SK-N-SH (cell line): ENCODE data around the gene FGF4. TPM values are rescaled to one million over a fixed set of nuclear protein-coding genes. Genes with fewer than 3 reads are reported as not detected.

Source experiments
- CTCF ChIA-PET: fragments of 300-600, 350-600 bp; formaldehyde crosslinking; extraction: SDS; loops from one replicate; lab custom pipeline; 2021; lab: Yijun Ruan, JAX
- POLR2A ChIA-PET: fragments of 350-600 bp; sonication (Branson Sonifier 250); formaldehyde crosslinking; extraction: SDS; loops from one replicate; lab custom pipeline; 2020; ENCODE audit warnings: antibody characterized with exemption, inconsistent platforms; lab: Yijun Ruan, JAX
- DNase-seq: peaks from one replicate; pipeline ENCODE4 v3.0.0; 2012
- H2AFZ ChIP-seq: fragments of 200-600 bp; sonication (generic); 2 replicates; pipeline ENCODE4 v1.8.1; 2016; ENCODE audit warnings: antibody characterized with exemption, mild to moderate bottlenecking, low read depth
- H3F3A ChIP-seq: fragments of 200-600 bp; sonication (generic); replicated peaks from 2 replicates; pipeline ENCODE3; 2016; ENCODE audit warnings: antibody characterized with exemption, mild to moderate bottlenecking; ENCODE audit not compliant: insufficient read depth
- H3K27ac ChIP-seq, 2 experiments: fragments of 200-500 bp in 1 of 2; fragments of 200-600 bp in 1 of 2; sonication (Bioruptor generic) in 1 of 2; sonication (generic), shearing (Covaris generic) in 1 of 2; 2 replicates each; pipeline versions ENCODE4 v1.5.1 to v1.6.1; 2014 to 2016; ENCODE audit warnings: low read depth in 2 of 2, inconsistent platforms in 1 of 2, low read length in 1 of 2, mild to moderate bottlenecking in 1 of 2, mixed read lengths in 1 of 2
- H3K27me3 ChIP-seq: fragments of 200-600 bp; sonication (generic), shearing (Covaris generic); 2 replicates; pipeline ENCODE4 v1.6.1; 2016; ENCODE audit warnings: mixed run types; ENCODE audit not compliant: insufficient read depth
- H3K36me3 ChIP-seq, 2 experiments: fragments of 200-500 bp in 1 of 2; fragments of 200-600 bp in 1 of 2; sonication (Bioruptor generic) in 1 of 2; sonication (generic) in 1 of 2; replicated peaks in 1 of 2; 2 replicates each; pipeline versions ENCODE3 to v1.5.1; 2014 to 2016; ENCODE audit warnings: low read length in 1 of 2, mild to moderate bottlenecking in 1 of 2; ENCODE audit not compliant: insufficient read depth in 2 of 2, control insufficient read depth in 1 of 2
- H3K4me1 ChIP-seq, 2 experiments: fragments of 200-500 bp in 1 of 2; fragments of 200-600 bp in 1 of 2; sonication (Bioruptor generic) in 1 of 2; sonication (generic), shearing (Covaris generic) in 1 of 2; 2 replicates each; pipeline versions ENCODE4 v1.5.1 to v1.6.1; 2014 to 2016; ENCODE audit warnings: low read depth in 1 of 2, low read length in 1 of 2, mixed run types in 1 of 2; ENCODE audit not compliant: insufficient read depth in 2 of 2, control insufficient read depth in 1 of 2
- H3K4me2 ChIP-seq: fragments of 200-600 bp; sonication (generic), shearing (Covaris generic); 2 replicates; pipeline ENCODE4 v1.6.1; 2017; ENCODE audit warnings: mixed run types
- H3K4me3 ChIP-seq, 2 experiments: fragments of 200-500 bp in 1 of 2; fragments of 200-600 bp in 1 of 2; sonication (Bioruptor generic) in 1 of 2; sonication (generic), shearing (Covaris generic) in 1 of 2; 2 replicates each; pipeline versions ENCODE4 v1.5.1 to v1.8.1; 2014 to 2016; ENCODE audit warnings: low read depth in 2 of 2, inconsistent platforms in 1 of 2, low read length in 1 of 2, mild to moderate bottlenecking in 1 of 2, mixed read lengths in 1 of 2, moderate library complexity in 1 of 2
- H3K79me2 ChIP-seq: fragments of 200-600 bp; sonication (generic); 2 replicates; pipeline ENCODE4 v1.8.1; 2017; ENCODE audit warnings: mild to moderate bottlenecking; ENCODE audit not compliant: insufficient read depth
- H3K9ac ChIP-seq: fragments of 200-600 bp; sonication (generic); 2 replicates; pipeline ENCODE4 v1.6.1; 2017; ENCODE audit warnings: mixed run types
- H3K9me2 ChIP-seq: fragments of 200-600 bp; sonication (generic); 2 replicates; pipeline ENCODE4 v1.6.1; 2017; ENCODE audit warnings: mixed run types
- H3K9me3 ChIP-seq: fragments of 200-600 bp; sonication (generic); 2 replicates; pipeline ENCODE4 v1.6.1; 2017; ENCODE audit warnings: mixed run types, mild to moderate bottlenecking, moderate library complexity
- H4K20me1 ChIP-seq: fragments of 200-600 bp; sonication (generic); 2 replicates; pipeline ENCODE4 v1.6.1; 2017; ENCODE audit warnings: mild to moderate bottlenecking, mixed run types; ENCODE audit not compliant: insufficient read depth
- CTCF ChIP-seq: fragments of 200-600 bp; sonication (generic); IDR thresholded peaks from 2 replicates; pipeline ENCODE4 v1.6.1; 2017; ENCODE audit warnings: antibody characterized with exemption, mild to moderate bottlenecking, moderate library complexity
- EP300 ChIP-seq, 2 experiments: IDR thresholded peaks; 2 replicates each; pipeline versions ENCODE4 v1.4.0 to v1.6.1; 2012; ENCODE audit warnings: borderline replicate concordance in 1 of 2, low read depth in 1 of 2, low read length in 1 of 2
- FOXJ3 ChIP-seq: sonication (generic); formaldehyde crosslinking; IDR thresholded peaks from 2 replicates; pipeline ENCODE4 v1.5.1; 2020; ENCODE audit warnings: mild to moderate bottlenecking, missing genetic modification reagents
- GABPA ChIP-seq: IDR thresholded peaks from 2 replicates; pipeline ENCODE4 v1.4.0; 2012; ENCODE audit warnings: low read depth, mild to moderate bottlenecking
- JUND ChIP-seq: IDR thresholded peaks from 2 replicates; pipeline ENCODE4 v1.4.0; 2012
- MAX ChIP-seq: IDR thresholded peaks from 2 replicates; pipeline ENCODE4 v1.4.0; 2012; ENCODE audit warnings: low read depth
- MEF2A ChIP-seq: IDR thresholded peaks from 2 replicates; pipeline ENCODE4 v1.4.0; 2012; ENCODE audit warnings: low read depth, borderline replicate concordance
- NFIC ChIP-seq: IDR thresholded peaks from 2 replicates; pipeline ENCODE4 v1.4.0; 2012; ENCODE audit warnings: borderline replicate concordance
- NRF1 ChIP-seq: IDR thresholded peaks from 2 replicates; pipeline ENCODE4 v1.6.1; 2012; ENCODE audit warnings: low read depth, mild to moderate bottlenecking, low read length
- PBX3 ChIP-seq: IDR thresholded peaks from 2 replicates; pipeline ENCODE4; 2012
- RAD21 ChIP-seq: IDR thresholded peaks from 2 replicates; pipeline ENCODE4 v1.6.1; 2012; ENCODE audit warnings: mild to moderate bottlenecking, low read length
- RCOR1 ChIP-seq: fragments of 150-350 bp; IDR thresholded peaks from 2 replicates; pipeline ENCODE4 v1.6.1; 2017; ENCODE audit warnings: antibody characterized with exemption, low read length
- RFX5 ChIP-seq: IDR thresholded peaks from 2 replicates; pipeline ENCODE4 v1.6.1; 2012; ENCODE audit warnings: mild to moderate bottlenecking, improper control_type of control experiment, low read length
- RXRA ChIP-seq: IDR thresholded peaks from 2 replicates; pipeline ENCODE4 v1.4.0; 2012; ENCODE audit warnings: low read depth, mild to moderate bottlenecking, borderline replicate concordance
- SIN3A ChIP-seq: IDR thresholded peaks from 2 replicates; pipeline ENCODE4 v1.6.1; 2012; ENCODE audit warnings: low read depth, mild to moderate bottlenecking, low read length, moderate library complexity, borderline replicate concordance
- SMC3 ChIP-seq: IDR thresholded peaks from 2 replicates; pipeline ENCODE4 v1.6.1; 2012; ENCODE audit warnings: low read depth, low read length, improper control_type of control experiment
- TAF1 ChIP-seq: IDR thresholded peaks from 2 replicates; pipeline ENCODE4 v1.6.1; 2012; ENCODE audit warnings: low read depth, mild to moderate bottlenecking, low read length, moderate library complexity, borderline replicate concordance
- TEAD4 ChIP-seq: IDR thresholded peaks from 2 replicates; pipeline ENCODE4 v1.4.0; 2012; ENCODE audit warnings: mild to moderate bottlenecking, borderline replicate concordance; ENCODE audit not compliant: insufficient read depth
- USF1 ChIP-seq: IDR thresholded peaks from 2 replicates; pipeline ENCODE4 v1.4.0; 2012; ENCODE audit warnings: low read depth, borderline replicate concordance
- YY1 ChIP-seq: IDR thresholded peaks from 2 replicates; pipeline ENCODE4 v1.4.0; 2012; ENCODE audit warnings: low read depth, mild to moderate bottlenecking
- ZBTB33 ChIP-seq: IDR thresholded peaks from 2 replicates; pipeline ENCODE4 v1.4.0; 2012; ENCODE audit warnings: low read depth, borderline replicate concordance
- WGBS: methylation state at CpG from one replicate; pipeline ENCODE4 v1.1.6; 2017; ENCODE audit warnings: low lambda C conversion rate; 5-methylcytosine and 5-hydroxymethylcytosine counted together
- polyA plus RNA-seq, 3 experiments: library from polyadenylated mRNA; depleted of rRNA; stranded (reverse); fragments of >200 nt; gene quantifications; 2 replicates each; pipeline ENCODE4 v1.2.3, GENCODE V29; 2012

The FGF4 gene
- polyA plus RNA-seq, 1 of the 3 experiments (the other 2 are of a cell fraction): not detected

GRCh38 chr11:69799582-69799981 is 24.4 kb upstream of the FGF4 start:
- CTCF ChIA-PET: interaction anchor here (1.1 to 1.8 kb wide), 3 partner anchors 95 to 113 kb away, joined by 4 to 5 read pairs (median 4); no protein-coding TSS in a partner anchor
- no peaks in the 10 kb centered on the region for H4K20me1 ChIP-seq
- DNase-seq: peak; percentile 63
- H3K9me2 ChIP-seq: no peaks in the 10 kb centered on the region
- H3K9me3 ChIP-seq: no peaks in the 10 kb centered on the region
- TF ChIP-seq MEF2A: no peak
- peak; percentile 92 for TF ChIP-seq USF1
- TF ChIP-seq TAF1: no peak
- TF ChIP-seq, all 33 proteins: peak for 1
- H3K9ac ChIP-seq: no peak overlapping the region
- H3K79me2 ChIP-seq: no peaks in the 10 kb centered on the region
- no peaks in the 10 kb centered on the region for H3K4me1 ChIP-seq
- H3K27ac ChIP-seq: no peak overlapping the region
- H3K27me3 ChIP-seq: no peaks in the 10 kb centered on the region
- no peak overlapping the region for H3K4me3 ChIP-seq
- POLR2A ChIA-PET: no interaction called here
- no peaks in the 10 kb centered on the region for H3F3A ChIP-seq
- 14% methylated on average over 3 of the region's 3 CpGs for WGBS
- no peak overlapping the region for H2AFZ ChIP-seq
- H3K4me2 ChIP-seq: no peak overlapping the region
- no peaks in the 10 kb centered on the region for H3K36me3 ChIP-seq

- Histone ChIP-seq H3K4me2 (no peak overlapping the region), H3K9ac (no peak overlapping the region), H3K27ac (no peak overlapping the region), H3K79me2 (no peaks in the 10 kb centered on the region), H2AFZ (no peak overlapping the region), H3K36me3 (no peaks in the 10 kb centered on the region), H3K27me3 (no peaks in the 10 kb centered on the region), H3K9me3 (no peaks in the 10 kb centered on the region), H3K4me1 (no peaks in the 10 kb centered on the region), H3F3A (no peaks in the 10 kb centered on the region), H4K20me1 (no peaks in the 10 kb centered on the region), H3K4me3 (no peak overlapping the region), H3K9me2 (no peaks in the 10 kb centered on the region)
- WGBS: 72% methylated on average over 3 of the region's 3 CpGs
- no peak for TF ChIP-seq RCOR1
- no peak for TF ChIP-seq SMC3
- TF ChIP-seq MAX: no peak
- TF ChIP-seq RXRA: no peak
- TF ChIP-seq NRF1: no peak
- no peak for TF ChIP-seq TEAD4
- no peak for TF ChIP-seq YY1
- no peak for TF ChIP-seq GABPA
- TF ChIP-seq FOXJ3 (CRISPR knock-in tag): no peak
- no peak for TF ChIP-seq RFX5
- TF ChIP-seq CTCF: no peak
- no peak for TF ChIP-seq SIN3A
- TF ChIP-seq JUND: no peak
- no peak for TF ChIP-seq NFIC
- no peak for TF ChIP-seq RAD21
- no peak for TF ChIP-seq EP300 (IDR thresholded peaks at IDR 0.05; ENCODE audit: borderline replicate concordance in 1 of 2, low read depth in 1 of 2, low read length in 1 of 2)
- TF ChIP-seq ZBTB33: no peak
- no peak for TF ChIP-seq PBX3
- no peak for DNase-seq
- ChIA-PET POLR2A (no interaction called here), CTCF (interaction anchor here (1.0 to 1.8 kb wide), 4 partner anchors 95 to 397 kb away, joined by 3 to 5 read pairs (median 4); no protein-coding TSS in a partner anchor)
Measured at GRCh38 chr11:69799097-69799496, 24.0 kb upstream of the FGF4 start.
